Colonic mucosa (tissue), 4 donors: Measurements from ENCODE around the gene RDH5. TPM values are rescaled to one million over a fixed set of nuclear protein-coding genes. Genes with fewer than 3 reads are reported as not detected.

Experiments used
- DNase-seq: peaks from one replicate; pipeline ENCODE4 v3.0.0-alpha.2; 2020
- H3K27ac ChIP-seq: fragments of 200-600 bp; one replicate; pipeline ENCODE4 v1.8.0; 2021
- H3K27me3 ChIP-seq: fragments of 200-600 bp; one replicate; pipeline ENCODE4 v1.8.0; 2021
- H3K36me3 ChIP-seq: fragments of 200-600 bp; one replicate; pipeline ENCODE4 v1.8.0; 2021
- H3K4me1 ChIP-seq: fragments of 200-600 bp; one replicate; pipeline ENCODE4 v1.8.0; 2021; ENCODE audit warnings: mild to moderate bottlenecking
- H3K4me3 ChIP-seq: fragments of 200-600 bp; one replicate; pipeline ENCODE4 v1.8.0; 2021
- H3K9ac ChIP-seq, 2 donors: one replicate each; pipeline ENCODE4 v1.7.0; 2013; ENCODE audit warnings: control low read depth in 2 of 2, low read depth in 2 of 2, low read length in 2 of 2
- H3K9me3 ChIP-seq: fragments of 200-600 bp; one replicate; pipeline ENCODE4 v1.8.0; 2021
- CTCF ChIP-seq: fragments of 200-600 bp; IDR thresholded peaks from one replicate; pipeline ENCODE4 v1.8.0; 2022; ENCODE audit warnings: antibody characterized with exemption, mild to moderate bottlenecking
- intact Hi-C: fragments of 100-400 bp; cut with DNase I; formaldehyde crosslinking; loops from one replicate; pipeline ENCODE4 v1.14.1; 2022
- total RNA-seq, 2 donors: library from RNA; stranded (reverse); fragmentation: NEBNext Ultra II Directional in 1 of 2; extraction: Animal tissue kit (Norgen Biotek cat#: 25700) in 1 of 2; gene quantifications; one replicate each; pipeline ENCODE4 v1.2.1, GENCODE V29; 2021
- donor health status: healthy.
- donor health status: DM: no; HTN: no; CAD: no.
- donor health status: DM: no; HTN: no; CAD: no.

RDH5 gene
- total RNA-seq, 2 donors from 2014 or later = 22.6 to 29.6 TPM

GRCh38 chr12:55765736-55766290, 45.6 kb downstream of the RDH5 start:
- intact Hi-C loops = no loop called here

GRCh38 chr12:55767156-55767555, 47.0 kb downstream of the RDH5 start:
- H3K9ac ChIP-seq = no peak overlapping the region
- H3K36me3 ChIP-seq = no peaks in the 10 kb centered on the region
- H3K27ac ChIP-seq = no peak overlapping the region
- no peak for TF ChIP-seq CTCF
- no peaks in the 10 kb centered on the region for H3K27me3 ChIP-seq
- intact Hi-C loops = no loop called here
- DNase-seq = no peak
- no peak overlapping the region for H3K4me3 ChIP-seq
- H3K9me3 ChIP-seq = no peaks in the 10 kb centered on the region
- no peaks in the 10 kb centered on the region for H3K4me1 ChIP-seq

More at GRCh38 chr12:55765736-55766290, 45.6 kb downstream of the RDH5 start:
- no peaks in the 10 kb centered on the region for H3K27me3 ChIP-seq
- no peak for TF ChIP-seq CTCF
- no peak overlapping the region for H3K9ac ChIP-seq
- H3K9me3 ChIP-seq = no peaks in the 10 kb centered on the region
- no peak overlapping the region for H3K27ac ChIP-seq
- no peaks in the 10 kb centered on the region for H3K36me3 ChIP-seq
- DNase-seq = no peak
- H3K4me3 ChIP-seq = no peak overlapping the region
- no peaks in the 10 kb centered on the region for H3K4me1 ChIP-seq

GRCh38 chr12:55771736-55772135, 51.5 kb downstream of the RDH5 start:
- DNase-seq = no peak
- intact Hi-C loops = no loop called here
- TF ChIP-seq CTCF = no peak
- Histone ChIP-seq H3K9ac (no peak overlapping the region), H3K9me3 (no peaks in the 10 kb centered on the region), H3K27me3 (no peaks in the 10 kb centered on the region), H3K36me3 (no peaks in the 10 kb centered on the region), H3K4me3 (no peak overlapping the region), H3K27ac (no peak overlapping the region), H3K4me1 (no peaks in the 10 kb centered on the region)

Other genes with a start within 250 kb of the RDH5 start
- gene OR6C68, start 228.0 kb upstream of the RDH5 start, total RNA-seq = not detected
- gene OR6C4, start 170.8 kb upstream of the RDH5 start, total RNA-seq = not detected
- not detected for gene OR2AP1, start 147.9 kb upstream of the RDH5 start, total RNA-seq
- not detected for gene OR10P1, start 83.5 kb upstream of the RDH5 start, total RNA-seq
- 10 to 100 TPM; 10.8 to 64.4 TPM for gene ITGA7, start 12.5 kb upstream of the RDH5 start, total RNA-seq
- 100 to 1,000 TPM; 214 to 242 TPM for gene BLOC1S1, start 4.3 kb upstream of the RDH5 start, total RNA-seq
- gene CD63, start 8.6 kb downstream of the RDH5 start, total RNA-seq = 1,000 to 10,000 TPM in 1 of 2 donors, 100 to 1,000 TPM in 1; 707 to 1,094 TPM
- 1 to 10 TPM; 3.2 to 3.7 TPM for gene GDF11, start 22.7 kb downstream of the RDH5 start, total RNA-seq
- 10 to 100 TPM; 52.3 to 53.0 TPM for gene SARNP, start 97.3 kb downstream of the RDH5 start, total RNA-seq
- gene ORMDL2, start 97.6 kb downstream of the RDH5 start, total RNA-seq = 10 to 100 TPM; 59.3 to 93.3 TPM
- 10 to 100 TPM; 24.6 to 24.7 TPM for gene DNAJC14, start 109.2 kb downstream of the RDH5 start, total RNA-seq
- 1 to 10 TPM; 2.1 to 2.7 TPM for gene MMP19, start 122.5 kb downstream of the RDH5 start, total RNA-seq
- gene PYM1, start 207.5 kb downstream of the RDH5 start, total RNA-seq = 10 to 100 TPM; 44.0 to 49.3 TPM
- gene DGKA, start 210.8 kb downstream of the RDH5 start, total RNA-seq = 10 to 100 TPM; 80.2 to 91.2 TPM
- gene PMEL, start 245.6 kb downstream of the RDH5 start, total RNA-seq = 1 to 10 TPM; 3.4 to 3.8 TPM
- 10 to 100 TPM; 20.9 to 48.9 TPM for gene CDK2, start 246.4 kb downstream of the RDH5 start, total RNA-seq